HG03066 (cell line): ENCODE measurements around the gene SLC2A4.

Source experiments
- ATAC-seq: cut with Tn5 transposase; IDR thresholded peaks from one replicate; pipeline ENCODE4 v1.9.1; 2021; ENCODE audit warnings: low read depth; ENCODE audit not compliant: unreplicated experiment

The SLC2A4 gene

DNA sequence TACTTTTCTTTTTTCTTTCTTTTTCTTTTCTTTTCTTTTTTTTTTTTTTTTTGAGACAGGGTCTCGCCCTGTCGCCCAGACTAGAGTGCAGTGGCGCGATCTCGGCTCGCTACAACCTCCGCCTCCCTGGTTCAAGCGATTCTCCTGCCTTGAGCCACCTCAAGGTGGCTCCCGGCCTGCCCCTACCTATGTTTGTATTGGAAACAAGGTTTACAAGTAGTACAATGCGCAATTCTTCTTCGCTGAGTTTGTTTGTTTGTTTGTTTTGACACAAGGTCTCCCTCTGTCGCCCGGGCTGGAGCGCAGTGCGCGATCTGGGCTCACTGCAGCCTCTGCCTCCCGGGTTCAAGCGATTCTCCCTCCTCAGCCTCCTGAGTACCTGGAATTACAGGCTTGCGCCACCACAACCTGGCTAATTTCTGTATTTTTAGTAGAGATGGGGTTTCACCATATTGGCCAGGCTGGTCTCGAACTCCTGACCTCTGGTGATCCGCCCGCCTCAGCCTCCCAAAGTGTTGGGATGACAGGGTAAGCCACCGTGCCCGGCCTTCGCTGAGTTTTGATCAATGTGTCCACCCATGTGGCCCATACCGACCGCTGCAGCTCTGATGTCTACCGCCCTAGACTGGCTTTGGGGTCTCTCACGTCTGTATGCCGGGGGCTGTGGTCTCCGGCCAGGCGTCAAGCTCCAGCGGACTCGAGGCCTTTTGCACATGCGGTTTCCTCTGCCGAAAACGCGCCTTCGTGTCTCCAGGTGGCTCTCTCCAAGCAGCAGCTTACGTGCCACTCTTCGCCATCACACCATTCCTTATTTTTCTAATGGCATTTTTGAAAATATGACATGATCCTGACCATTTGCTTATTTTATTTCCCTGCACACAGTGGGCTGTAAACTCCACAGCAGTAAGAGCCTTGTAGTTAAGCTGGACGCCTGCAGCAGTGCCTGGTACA lies 14.0 kb downstream of the SLC2A4 start:
- ATAC-seq = no peak

DNA sequence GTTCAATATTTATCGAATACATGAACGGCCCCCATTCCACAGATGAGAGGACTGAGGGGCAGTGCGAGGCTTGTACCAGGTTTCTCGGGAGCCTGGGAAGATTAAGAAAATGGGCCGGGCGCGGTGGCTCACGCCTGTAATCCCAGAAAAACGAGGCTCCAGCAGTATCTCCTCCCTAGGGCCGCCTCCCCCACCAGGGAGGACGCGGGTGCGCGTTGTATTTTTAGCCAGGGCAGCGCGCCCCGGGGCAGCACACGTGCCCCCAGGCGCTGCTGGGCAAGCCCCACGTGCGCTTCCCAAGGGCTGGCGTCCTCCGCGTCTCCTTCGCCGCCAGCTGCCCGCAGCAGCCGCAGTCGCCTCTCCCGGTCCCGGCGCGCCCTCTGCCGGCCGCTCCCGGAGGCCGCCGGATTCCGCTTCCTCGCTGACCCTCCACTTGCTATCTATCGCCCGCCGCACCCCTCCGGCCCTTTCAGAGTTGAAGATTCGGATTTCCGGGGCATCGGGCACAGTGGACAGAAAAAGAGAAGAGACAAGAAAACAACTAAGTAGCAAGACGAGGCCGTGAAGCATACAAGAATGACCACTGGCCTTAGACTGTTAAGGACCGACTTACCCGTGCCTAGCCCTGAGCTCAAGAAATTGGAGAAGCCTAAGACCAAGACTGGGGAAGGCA lies 14.8 kb downstream of the SLC2A4 start:
- no peak for ATAC-seq

- ATAC-seq = no peak
These were observed 22.7 kb downstream of the SLC2A4 start for GRCh38 chr17:7304179-7304578.

DNA sequence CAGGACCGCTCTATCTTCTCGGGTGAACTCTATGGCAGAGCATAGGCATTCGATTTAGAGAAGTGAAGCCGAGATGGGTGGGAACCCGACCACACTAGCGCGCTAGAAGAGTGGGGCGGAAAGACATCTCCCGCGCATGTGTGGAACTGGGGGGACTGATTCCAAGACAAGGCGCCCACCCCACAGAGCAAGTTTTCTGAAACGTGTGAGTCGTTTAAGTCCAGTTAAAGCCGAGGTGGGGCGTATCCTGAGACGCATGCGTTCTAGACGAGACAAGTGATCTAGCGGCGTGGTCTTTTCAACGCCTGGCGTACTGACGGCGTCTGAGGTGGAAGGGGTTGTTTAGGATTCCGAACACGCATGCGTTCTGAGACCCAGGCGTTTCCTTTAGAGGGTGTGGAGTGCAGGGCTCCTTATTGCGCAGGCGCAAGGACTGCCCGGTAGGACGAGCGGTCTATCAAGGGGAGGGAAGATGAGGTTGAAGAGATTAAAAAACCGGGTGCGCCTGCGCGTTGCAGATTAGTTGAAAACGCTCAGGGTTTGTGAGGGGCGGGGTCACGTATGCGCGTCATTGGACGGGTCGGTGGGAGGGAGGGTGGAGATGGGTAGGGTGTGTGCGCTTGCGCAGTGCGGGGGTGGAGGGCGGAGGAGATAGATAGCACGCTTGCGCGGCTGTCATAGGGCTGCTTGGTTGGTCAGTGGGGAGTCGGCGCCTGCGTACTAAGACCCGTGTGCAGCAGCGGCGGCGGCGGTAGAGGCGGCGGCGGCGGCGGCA lies 25.6 kb downstream of the SLC2A4 start, which contains the start of gene EIF5A:
Gene EIF5A (plus strand): TSS at position 718 of the 775 bp plus-strand sequence. CDS start 2,008 bp downstream, outside the sequence.
- peak; percentile 56 for ATAC-seq

DNA sequence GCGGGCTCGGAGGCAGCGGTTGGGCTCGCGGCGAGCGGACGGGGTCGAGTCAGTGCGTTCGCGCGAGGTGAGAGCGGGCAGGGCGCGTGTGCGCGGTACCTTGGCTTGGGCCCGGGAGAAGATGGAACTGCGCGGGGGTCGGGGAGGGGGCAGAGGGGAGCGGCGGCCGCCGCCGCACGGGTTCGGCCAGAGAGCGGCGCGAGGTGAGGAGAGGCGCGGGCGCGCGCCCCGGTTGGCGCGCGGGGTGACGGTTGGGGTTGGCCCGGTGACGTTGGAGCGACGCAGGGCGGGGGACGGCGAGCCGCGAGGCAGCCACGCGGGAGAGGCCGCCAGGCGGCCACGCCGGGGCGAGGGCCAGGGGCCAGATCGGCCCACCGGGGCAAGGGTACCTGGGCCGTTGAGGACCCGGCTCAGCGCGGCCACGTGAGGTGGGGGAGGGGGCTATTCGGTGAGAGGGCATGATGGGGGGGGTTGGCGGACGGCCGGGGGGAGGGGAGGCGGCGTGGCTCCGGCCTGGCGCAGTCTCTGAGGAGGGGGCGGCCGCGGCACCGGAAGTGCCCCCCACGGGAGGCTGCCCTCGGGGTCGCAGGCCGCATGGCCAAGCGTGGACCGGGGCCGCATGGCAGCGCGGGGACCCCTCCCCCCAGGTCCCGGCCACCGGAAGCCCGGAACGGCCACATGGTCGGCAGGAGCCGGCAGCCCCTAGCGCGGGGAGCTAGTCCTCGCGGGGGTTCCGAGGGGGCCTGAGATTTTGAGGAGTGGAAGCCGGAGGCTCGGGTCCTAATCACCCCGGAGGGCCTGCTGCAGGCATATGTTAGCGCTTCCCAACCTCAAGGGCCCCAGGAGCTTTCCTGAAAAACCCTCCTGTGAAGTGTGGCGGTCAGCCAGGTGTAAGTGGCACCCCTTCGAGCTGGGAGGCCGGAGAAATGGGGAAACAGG lies 26.4 kb downstream of the SLC2A4 start:
- no peak for ATAC-seq

GRCh38 chr17:7308625-7309433 lies 27.3 kb downstream of the SLC2A4 start:
- no peak for ATAC-seq

GRCh38 chr17:7309628-7310027 lies 28.1 kb downstream of the SLC2A4 start:
- ATAC-seq = no peak

- ATAC-seq = no peak
These were observed 29.7 kb downstream of the SLC2A4 start for GRCh38 chr17:7311110-7311705.

DNA sequence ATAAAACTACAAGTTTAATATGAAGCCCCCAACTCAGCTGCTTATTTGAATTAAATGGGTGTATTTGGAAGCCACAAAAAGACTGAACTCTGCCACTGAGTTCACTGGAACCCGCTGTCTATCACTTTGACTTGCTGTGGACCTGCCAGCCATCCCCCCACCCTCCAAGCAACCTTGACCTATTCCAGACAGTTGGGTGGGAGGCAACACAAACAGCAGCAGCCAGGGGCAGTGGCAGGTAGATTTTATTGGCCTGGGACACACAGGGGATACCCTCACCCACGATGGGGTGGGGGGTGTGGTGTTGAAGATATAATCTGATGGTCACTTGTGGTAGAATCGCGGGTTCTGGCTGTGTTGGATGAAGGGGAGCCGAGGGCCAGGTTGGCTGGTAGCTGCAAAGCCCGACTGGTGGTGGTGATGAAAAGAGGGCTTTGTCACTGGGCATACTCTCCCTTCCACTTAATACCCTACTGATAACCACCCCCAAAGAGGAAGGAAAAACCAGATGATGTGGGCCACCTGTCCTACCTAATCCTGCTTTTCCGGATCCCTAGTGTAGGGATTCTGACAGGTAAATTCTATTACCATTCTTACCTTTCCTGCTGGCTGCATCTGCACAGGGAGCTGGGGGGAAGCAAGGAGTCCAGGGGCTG lies 31.0 kb downstream of the SLC2A4 start:
- no peak for ATAC-seq

- no peak for ATAC-seq
These were observed 31.8 kb downstream of the SLC2A4 start for GRCh38 chr17:7313088-7313889.

DNA sequence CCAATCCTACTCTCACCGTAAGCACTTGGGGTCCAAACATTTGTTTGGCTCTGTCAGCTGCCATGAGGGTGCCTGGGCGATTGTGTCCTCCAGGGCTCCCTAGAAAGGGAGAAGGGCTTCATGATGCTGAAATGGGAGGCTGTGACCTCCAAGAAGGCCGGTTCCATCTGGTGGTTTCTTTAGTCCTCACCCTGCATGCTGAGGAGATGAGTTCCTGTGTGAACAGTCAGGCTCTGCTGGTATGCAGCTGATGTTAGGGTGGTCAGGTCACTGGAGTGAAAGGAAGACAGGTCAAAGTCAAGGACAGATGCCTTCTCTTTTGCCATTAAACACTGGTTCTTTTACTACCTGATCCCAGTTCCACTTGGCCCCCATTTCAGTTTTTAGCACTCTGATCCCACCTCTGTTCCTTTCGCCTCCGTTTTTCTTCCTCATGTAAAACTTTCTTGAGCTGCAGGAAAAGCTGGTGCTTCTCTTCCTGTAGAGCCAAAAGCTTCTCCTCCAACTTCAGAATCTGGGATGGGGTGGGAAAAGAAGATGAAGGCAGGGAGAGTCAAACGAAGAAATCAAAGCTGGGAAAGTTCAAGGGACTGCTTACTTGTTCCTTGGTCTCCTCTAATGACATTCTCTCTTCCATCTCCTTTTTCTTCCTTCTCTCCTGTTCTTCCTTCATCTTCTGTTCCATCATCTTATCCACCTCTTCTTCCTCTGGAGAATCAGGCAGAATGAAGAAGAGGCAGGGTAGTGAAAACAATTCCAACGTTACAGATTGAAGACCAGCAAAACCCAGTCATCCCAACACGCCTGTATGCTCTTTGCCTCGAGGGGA lies 32.6 kb downstream of the SLC2A4 start:
- no peak for ATAC-seq

DNA sequence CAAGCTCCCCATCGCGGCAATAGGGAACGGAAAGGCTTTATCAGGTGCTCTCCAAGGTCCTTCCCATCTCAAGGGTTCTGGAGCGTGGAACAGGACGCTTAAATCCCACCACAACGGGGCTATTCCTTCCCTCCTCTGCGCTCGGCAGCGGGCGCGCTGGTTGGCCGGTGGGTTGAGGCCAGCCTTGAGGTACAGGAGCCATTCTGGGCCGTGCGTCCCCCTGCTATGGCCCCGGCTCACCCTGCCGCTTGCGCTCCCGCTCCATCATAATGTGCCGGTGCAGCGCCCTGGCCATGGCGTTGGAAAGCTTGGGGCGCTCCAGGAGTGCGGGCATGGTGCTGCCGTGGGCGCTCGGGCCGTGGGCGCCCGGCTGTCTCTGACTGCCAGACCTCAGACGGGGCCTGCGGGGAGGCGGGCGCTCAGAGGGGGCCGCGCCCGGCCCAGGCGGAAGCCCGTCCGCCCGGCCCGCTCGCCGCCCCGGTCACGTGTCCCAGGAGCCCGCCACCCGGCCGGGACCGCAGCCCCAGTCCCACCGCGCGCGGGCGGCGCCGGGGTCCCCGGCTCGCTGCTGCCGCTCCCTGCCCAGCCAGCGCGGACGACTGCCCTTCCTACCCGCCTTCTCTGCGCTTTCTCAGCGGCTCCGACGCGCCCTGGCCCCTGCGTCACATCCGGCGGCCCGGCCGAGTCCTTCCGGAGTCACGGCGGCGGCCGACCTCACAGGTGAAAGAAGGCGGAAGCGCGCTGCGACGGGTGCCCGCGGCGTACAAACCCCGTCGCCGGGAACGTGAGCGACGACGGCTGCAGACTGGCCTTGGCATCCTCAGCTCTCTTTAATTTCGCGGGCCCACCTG lies 33.4 kb downstream of the SLC2A4 start, which contains the start of gene GPS2:
Gene GPS2 (minus strand): TSS at position 642 of the 851 bp plus-strand sequence. CDS start 308 bp downstream, at position 334.
- peak; percentile 65 for ATAC-seq

- no peak for ATAC-seq
These were observed 34.2 kb downstream of the SLC2A4 start for GRCh38 chr17:7315570-7316235.

DNA sequence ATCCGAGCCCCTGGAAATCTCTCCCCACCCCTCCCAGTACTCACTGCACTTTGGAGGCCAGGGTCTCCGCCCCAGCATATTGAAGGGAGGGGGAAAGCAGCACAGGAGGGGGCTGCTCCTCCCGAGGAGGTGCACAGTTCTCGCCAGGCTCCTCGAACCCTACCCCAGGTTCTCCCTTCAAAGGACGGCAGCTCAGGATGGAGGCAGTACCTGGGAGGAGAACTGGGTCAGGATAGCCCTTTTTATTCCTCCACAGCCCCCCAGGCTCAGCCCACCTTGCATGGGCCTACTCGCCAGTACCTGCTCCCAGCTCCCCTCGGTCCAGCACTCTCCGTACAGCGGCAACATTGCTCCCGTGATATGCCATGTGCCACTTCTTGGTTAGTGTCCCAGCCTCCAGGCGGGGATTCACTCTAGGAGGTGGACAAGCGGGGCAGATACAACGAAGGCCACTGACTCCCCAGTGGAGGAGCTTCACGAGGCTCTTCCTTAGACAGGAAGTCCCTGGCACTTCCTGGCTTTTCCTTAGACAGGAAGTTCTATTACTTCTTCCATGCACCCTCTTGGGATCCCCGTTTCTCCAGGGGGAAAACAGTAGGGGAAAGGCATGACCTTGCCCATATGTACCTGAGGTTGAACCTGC lies 35.8 kb downstream of the SLC2A4 start:
- no peak for ATAC-seq
